Activated CD4-positive, CD25-positive, alpha-beta regulatory T cell (primary cell): ENCODE measurements around the gene MMAB.
A peak's percentile ranks its signal among the peaks of the same experiment; 100 is the strongest.
"Not testable (repeated sequence)": the region's sequence is repeated elsewhere in the genome, so short reads cannot be mapped to it uniquely, and the experiment has no call there.

Experiments
- DNase-seq, 4 experiments: peaks; one replicate each; lab custom pipeline; 2025; lab: John Stamatoyannopoulos, UW

MMAB gene

DNA sequence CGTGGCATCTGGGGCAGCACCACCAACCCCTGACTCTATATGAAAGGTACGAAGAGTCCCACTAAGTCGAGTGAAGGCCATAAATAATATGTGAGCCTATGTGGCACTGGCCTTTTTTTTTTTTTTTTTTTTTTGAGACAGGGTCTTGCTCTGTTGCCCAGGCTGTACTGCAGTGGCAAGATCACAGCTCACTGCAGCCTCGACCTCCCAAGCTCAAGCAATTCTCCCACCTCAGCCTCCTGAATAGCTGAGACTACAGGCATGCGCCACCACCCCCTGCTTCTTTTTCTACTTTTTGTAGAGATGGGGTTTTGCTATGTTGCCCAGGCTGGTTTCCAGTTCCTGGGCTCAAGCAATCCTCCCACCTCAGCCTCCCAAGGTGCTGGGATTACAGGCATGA, 28.8 kb upstream of the MMAB start:
- DNase-seq = not testable (repeated sequence)

DNA sequence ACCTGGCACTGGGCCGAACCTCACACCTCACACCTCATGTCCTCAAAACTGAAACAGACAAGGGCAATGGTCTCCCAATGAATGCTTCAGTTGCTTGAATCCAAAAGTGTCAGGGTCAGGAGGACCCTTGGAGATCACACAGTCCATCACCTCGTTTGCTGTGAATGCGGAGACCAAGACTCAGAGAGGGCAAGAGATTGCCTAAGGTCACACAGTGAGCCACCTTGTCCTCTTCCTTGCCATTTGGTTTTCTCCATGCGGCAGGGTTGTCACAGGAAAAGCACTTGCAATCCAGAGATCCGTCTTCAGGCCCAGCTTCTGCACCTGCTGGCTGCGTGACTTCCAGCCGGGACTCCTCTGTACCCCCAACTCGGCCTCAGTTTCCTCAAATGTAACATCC, 28.3 kb upstream of the MMAB start:
- no peak for DNase-seq

DNA sequence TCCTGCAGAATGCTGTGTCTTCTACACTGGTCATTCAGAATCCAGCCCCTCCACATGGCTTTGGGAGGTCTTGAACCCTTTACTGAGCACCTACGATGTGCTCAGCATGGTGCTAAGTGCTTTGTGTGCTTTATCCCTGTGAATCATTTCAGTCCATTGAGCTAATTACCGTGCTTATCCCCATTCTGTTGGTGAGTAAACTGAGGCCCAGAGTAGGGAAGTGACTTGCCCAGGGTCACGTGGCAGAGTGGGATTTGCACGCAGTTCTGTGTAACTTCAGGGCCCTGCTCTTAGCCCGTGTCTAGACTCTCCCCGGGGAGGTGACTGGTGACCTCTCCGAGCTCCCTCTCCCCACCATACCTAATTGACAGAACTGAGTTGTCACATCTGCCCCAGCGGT, 27.7 kb upstream of the MMAB start:
- DNase-seq = no peak

DNA sequence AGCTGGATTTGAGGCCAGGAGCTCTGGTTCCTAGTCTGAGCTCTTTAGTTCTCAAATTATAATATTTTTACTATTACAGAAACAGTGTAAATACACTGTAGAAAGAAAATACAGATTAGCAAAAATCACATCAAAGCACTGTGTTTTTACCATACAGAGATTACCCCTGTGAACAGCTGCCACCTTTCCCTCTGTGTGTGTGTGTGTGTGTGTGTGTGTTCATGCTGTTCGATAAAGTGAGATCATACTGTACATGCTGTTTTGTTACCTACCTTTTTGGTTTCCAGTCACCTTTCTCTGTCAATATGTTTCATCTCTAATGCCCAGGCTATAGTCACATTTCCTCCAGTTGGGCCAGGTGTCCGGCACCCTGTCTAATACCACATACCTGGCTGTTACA, 27.2 kb upstream of the MMAB start:
- no peak for DNase-seq

DNA sequence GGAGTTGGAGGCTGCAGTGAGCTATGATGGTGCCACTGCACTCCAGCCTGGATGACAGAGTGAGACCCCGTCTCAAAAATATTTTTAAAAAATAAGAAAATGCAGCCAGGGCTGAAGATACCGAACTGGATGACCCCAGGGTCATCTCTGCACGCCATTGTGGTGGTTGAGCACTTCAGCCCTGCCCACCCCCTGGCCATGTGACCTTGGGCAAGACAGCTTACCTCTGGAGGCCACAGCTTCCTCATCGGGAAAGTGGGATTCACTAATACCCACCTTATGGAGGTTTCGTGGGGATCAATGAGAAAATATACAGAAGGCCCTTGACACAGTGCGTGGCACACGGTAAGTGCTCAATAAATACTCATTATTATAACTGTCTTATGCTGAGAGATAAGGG, 25.8 kb upstream of the MMAB start:
- no peak for DNase-seq

DNA sequence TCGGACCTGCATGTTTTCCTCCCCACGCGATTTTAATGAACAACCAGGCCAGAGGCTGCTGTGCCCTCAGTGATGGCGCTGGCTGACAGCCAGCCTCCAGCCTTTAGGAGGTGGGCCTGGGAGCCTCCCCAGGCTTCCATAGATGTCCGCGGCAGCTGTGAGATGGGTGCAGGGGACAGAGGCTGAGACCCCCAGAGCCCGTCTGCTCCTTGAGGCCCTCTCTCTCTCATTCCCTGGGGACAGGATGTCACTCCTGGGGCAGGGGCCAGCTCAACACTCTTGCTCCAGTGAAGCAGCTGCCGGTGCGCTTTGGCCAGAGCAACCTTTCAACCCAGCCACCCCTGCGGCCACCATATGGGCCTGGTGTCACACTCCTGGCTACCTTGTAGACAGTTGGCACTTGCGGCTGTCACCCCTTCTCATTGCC, 25.1 kb upstream of the MMAB start:
- DNase-seq = no peak

DNA sequence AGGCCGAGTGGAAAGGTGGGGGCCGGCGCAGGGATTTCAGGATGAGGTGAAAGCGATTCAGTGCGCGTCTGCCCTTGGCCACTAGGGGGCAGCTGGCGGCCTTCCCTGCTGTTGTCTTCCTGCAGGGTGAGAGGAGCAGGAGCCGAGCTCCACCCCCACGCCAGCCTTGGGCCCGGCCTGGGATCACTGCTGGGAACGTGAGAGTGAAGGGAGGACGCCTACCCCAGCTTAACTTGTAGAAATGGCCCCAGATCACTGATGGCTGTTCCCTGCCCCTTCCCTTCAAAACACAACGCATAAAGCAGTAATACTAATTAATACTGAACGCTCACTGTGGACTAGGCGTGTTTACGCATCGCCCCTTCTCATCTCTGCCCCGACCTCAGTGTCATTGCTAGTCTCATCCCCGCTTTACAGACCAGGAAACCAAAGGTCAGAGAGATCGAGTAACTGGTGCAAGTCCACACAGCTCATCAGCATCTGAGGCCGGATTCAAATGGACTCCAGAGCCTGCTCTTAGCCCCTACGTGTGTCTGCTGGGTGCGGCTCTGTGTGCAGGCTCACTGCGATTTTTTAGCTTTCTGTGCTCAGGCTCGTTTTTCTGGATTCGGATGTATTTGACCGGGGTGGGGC, 24.6 kb upstream of the MMAB start:
- peak; percentile 26 to 43 (median 33) for DNase-seq

DNA sequence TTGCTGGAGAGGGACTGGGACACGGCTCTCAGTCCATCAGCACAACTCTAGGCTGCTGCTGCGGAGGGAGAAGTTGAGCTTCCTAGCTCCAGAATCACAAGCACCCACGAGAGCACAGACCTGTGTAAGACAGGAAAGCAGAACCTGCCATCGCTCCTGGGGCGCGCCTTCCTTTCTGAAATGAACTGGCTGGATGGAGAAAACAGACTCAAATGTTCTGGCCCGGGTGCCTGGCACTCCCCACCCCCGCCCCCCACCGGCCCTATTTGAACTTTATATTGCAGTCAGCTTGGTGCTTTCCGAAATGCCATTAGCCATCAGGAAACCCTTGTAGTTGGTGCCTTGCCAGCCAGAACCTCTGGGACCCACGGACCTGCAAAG, 24.1 kb upstream of the MMAB start:
- DNase-seq = no peak

DNA sequence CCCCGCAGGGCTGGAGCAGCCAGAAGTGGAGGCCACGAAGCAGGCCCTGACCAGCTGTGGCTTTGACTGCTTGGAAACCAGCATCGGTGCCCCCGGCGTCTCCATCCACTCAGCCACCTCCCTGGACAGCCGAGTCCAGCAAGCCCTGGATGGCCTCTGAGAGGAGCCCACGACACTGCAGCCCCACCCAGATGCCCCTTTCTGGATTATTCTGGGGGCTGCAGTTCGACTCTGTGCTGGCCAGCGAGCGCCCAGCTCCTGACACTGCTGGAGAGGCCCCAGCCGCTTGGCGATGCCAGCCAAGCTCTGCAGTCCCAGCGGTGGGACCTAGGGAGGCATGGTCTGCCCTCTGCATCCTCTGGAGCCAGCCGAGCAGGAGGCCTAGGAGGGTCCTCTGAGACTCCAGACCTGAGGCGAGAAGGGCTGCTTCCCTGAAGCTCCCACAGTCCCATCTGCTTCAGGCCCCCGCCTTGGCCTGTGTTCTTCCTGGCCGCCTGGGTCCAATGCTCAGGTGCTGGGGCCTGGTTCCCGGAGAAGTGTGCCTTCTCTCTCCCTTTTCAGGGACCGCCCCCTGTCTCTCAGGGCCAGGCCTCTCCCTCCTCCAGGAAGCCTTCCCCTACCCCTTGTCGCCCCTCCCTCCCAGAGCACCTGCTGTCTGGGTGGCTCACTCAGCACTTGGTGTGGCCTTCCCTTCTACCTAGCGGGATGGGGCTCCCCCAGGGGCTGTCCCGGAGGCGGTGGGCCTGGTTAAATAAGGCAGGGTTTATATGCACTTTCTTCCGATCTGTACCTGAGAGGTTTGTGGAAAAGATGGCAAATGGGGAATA, 23.3 kb upstream of the MMAB start:
- DNase-seq = no peak

DNA sequence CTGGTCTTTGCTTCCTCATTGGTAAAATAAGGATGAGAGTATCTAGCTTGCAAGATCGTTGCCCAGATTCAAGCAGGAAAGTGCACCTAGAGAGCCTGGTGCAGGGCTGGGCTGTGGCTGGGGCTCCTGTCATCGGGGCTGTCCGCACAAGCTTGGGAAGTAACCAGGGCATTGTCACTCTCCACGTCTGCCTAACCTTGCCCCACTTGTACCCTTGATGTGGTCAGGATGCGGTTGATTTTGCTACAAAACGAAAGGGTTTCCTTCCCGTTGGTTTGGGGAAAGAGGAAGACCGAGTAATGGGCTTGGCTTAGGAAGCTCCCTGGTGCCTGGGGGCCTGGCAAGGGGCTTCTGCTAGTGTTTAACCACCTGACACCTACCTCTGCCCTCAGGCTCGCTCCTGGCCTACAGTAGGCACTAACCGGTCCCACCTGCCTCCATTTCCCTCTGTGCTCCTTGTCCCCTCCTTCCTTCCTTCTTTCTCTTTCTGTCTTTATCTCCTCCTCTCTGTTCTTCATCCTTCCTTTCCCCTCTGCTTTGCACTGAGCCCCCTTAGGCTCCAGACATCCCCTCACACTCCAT, 22.1 kb upstream of the MMAB start:
- DNase-seq = no peak

DNA sequence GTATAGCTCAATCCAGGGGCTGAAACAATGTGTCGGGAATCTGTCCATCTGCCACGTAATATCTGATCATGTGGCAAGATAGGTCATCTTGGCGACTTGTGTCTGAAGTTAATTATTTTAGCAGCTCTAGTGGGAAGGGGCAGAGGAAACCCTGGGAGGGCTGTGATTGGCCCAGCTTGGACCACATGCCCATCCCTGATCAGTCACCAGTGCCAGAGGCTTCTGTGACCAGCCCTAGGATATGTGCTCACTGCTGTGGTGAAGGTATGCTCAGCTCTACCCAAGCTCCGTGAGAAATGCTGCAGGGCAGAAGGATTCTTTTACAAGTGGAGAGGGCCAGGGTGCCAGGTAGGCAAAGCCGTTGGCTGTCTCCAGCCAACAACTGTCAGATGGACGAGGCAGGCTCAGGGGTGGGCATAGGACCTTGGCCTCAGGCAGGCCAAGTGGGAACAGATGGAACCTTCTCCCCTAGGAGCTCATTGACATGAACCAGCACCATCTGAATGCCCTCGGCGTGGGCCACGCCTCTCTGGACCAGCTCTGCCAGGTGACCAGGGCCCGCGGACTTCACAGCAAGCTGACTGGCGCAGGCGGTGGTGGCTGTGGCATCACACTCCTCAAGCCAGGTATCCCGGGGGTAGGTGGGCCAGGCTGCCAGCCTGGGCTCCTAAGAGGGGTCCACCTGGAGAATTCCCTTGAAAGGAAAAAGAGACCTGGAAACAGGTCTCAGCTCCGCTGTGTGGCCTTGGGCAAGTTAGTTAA, 21.4 kb upstream of the MMAB start:
- DNase-seq = no peak

DNA sequence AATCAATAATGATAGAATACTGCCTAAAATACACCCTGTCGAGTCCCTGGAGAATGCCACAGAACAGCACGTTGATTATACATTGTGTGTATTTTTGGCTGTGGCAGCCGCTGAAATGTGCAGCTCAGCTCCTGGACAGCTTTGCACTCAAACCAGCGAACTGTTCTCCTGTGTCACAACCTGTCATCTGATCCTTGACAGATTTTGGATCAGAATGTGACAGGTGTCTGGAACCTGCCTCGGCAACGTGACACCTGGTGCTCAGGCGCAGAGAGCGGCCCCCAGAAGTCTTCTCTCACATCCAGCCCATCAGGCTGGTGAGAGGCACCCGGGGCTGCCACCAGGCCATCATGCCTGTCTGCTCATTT, 19.6 kb upstream of the MMAB start:
- no peak for DNase-seq

DNA sequence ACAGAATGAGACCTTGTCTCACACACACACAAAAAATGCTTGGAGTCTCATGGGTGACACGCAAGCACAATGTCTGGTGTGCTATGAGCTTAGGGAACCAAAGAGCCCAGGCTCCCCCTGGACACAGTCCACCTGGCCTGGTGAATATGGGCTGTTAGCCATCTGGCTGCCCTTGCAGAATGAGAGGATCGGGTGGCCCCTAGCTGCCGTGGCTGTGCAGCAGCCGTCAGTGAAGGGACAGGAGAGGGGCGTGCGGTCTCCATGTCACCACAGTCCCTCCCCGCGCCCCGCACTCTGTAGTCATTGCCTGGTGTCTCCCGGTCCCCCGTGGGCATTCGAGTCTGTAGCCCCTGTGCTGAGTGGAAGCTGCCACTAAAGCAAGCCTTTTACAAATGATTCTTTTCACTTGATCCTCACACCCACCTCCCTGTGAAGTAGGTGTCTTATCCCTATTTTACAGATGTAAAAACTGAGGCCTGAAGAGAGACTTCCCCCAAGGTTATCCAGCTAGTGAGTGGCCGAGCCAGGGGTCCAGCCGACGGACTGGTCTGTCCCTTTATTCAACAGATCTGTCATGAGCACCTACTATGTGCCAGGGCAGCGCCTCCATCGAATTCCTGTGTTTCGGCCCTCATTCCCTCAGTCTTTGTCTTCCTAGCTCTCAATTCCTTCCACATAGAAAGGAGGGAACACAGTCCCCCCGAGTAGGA, 19.0 kb upstream of the MMAB start:
- DNase-seq = no peak

DNA sequence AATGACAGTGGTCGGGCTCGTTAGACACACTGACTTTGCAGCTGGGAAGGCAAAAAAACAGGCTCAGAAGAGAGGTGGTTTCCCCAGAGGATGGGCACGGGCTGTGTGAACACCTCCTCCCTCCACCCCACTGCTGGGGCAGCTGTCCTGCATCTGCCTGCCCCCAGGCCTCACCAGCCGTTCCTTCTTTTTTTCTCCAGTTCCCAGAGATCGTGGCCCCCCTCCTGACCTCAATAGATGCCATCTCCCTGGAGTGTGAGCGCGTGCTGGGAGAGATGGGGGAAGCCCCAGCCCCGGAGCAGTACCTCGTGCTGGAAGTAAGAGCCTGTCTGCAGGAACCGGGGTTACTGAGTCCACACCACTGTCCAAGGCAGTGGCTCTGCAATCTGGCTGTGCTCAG, 17.7 kb upstream of the MMAB start:
- no peak for DNase-seq

DNA sequence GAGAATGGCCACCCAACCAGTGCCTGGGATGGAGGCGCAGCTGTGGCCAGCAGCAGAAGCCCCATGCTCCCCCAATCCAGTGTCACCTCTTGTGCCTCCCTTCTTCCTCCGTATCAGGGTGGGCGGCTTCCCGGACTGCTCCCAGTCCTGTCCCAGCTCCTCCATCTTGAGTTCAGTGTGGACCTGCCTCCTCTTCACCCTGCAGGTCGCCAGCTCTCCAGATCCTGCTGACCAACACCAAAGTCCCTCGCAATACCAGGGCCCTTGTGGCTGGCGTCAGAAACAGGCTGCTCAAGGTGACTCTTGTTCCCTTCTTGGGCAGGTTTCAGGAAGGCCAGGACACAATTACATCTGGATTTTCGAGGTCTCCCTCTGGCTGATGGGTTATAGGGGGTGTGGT, 17.3 kb upstream of the MMAB start:
- no peak for DNase-seq

DNA sequence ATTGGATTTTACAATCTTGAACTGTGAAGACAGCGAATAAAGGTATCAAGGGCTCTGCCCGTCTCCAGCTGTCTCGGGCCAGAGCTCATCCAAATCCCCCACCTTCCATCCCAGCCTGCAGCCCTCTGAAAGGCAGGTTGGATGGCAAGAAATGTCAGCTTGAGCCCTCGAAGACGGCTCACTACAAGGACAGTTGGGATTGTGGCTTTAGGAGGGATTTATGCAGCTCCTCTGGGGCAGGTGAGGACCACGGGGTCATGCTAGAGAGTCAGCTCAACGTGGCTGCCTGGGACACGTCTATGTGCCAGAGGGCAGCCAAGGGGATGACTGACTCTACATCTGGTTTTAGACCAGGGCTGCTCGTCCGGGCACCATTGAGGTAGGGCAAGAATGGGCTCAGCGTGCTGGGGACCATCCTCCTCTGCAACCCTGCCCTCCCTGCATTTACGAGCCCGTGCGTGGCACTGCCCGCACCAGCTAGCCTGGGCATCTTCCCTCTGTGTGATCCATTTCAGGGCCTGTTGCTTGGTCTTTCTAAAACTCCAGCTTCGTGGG, 16.5 kb upstream of the MMAB start:
- DNase-seq = no peak

DNA sequence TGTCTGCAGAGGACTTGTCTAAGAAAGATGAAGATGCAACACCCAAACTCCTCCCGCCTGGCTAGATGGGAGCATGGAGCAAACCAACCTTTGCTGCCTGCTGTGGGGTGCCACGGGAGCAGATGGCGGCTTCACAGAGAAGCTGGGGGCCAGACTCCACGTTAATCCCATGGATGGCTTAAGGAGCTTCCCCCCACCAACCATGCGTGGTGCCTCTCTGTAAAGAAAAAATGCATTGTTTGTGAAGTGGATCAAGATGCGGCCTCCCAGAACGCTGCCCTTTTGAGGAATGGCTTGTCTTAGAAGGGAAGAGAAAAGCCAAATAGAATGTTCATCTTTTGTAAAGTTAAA, 15.9 kb upstream of the MMAB start:
- DNase-seq = no peak

DNA sequence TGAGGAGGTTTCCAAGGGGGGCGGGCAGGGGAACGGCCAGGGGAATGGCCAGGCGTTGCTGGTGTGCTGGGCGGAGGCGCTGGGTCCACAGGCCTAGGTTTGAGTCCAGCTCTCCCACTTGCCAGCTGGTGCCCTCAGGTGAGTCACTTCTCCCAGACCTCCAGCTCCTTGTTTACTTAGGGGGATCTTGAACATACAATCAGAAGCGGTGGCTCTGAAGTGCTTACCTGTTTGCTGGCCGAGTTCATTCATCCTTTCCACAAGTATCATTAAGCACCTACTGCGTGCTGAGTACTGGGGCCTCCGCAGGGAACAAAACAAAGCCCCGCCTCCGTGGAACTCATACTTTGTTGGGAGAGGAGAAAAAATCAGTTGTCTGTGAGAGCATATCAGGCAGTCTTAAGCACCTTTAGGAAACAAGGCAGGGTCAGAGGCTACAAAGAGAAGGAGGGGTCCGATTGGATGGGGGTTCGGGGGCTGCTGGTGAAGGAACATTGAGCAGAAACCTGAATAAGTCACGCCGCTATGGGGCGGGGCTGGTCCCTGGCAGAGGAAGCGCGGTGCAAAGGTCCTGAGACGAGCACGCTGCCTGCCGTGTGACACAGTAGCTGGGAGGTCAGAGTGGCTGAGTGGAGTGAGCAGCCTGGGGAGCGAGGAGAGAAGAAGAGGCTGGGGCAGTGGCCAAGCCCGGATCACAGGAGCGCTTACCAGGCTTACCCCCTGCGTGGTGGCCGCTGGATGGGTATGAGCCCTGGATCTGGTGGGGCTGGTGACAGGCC, 15.3 kb upstream of the MMAB start:
- DNase-seq = no peak

DNA sequence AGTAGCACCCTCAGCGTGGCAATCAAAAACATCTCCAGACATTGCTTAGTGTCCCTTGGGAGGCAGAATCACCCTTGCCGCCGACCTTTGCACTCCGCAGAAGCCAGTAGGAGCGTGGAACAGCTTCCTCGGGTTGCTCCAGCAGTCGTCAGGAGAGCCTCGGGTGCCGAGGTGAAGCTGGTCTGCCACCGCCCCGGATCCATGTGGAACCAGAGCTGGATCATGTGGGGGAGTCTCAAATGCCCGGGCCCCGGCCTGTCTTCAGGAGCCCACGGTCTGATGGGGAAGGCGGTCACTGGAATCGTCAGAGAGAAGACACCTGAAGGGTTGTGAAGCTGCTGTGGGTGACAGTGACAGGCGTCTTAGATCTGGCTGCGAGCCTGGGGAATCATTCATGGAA, 14.6 kb upstream of the MMAB start:
- no peak for DNase-seq

DNA sequence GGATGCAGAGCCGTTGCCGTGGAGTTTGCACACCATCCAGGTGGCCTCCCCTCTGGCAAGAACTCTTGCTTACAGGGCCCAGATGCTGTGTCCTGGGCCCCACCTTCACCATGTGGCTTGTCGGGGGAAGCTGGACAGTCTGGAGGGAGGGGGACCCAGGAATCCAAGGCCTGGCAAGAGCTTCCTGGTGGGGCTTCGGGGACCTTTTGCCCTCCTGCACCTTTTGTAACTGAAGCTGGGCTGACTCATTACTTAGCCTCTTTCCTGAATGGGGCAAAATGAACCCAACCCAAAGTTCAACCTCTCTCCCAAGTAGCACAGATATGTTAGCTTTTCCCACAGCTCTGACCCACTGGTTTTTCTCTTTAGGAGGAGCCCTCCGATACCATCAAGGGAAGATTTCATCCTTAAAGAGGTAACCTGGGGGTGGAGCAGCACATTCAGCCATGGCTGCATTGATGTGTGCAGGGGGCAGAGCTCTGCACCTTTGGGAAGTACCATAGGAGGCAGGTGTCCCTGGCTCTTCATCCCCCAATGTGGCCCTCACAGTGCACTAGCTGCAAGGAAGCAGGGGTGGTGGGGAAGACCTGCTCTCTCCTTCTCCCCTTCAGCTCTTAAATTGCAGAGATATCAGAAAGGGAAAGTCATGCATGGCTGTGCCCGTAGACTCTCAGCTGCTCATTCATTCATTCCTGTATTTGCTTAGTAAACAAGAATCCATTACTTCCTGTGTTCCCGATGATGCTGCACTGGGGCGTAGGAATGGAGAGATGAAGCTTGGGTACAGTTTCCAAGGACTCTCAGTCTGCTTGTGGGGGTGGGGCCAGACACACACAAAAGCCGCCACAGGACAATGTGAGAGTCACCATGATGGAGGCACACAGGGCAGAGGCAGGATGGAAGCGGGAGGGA, 13.3 kb upstream of the MMAB start:
- no peak for DNase-seq
